Gastrocnemius medialis (tissue), 4 donors: ENCODE measurements around the gene SLC17A7. TPM values are rescaled to one million over a fixed set of nuclear protein-coding genes. Genes with fewer than 3 reads are reported as not detected.

Experiments used
- ATAC-seq, 2 donors: fragments of 150-250 bp; one replicate each; pipeline ENCODE4 v1.9.1; 2016
- DNase-seq, 2 donors: peaks; one replicate each; pipeline ENCODE4 v3.0.0-alpha.2; 2019
- H3K27ac ChIP-seq, 4 donors: fragments of 200-600 bp; sonication (generic); 1 replicate in 1 of 4; 2 replicates in 3 of 4; pipeline ENCODE4 v1.5.1; 2016 to 2018; ENCODE audit warnings: mild to moderate bottlenecking in 2 of 4, moderate library complexity in 1 of 4
- H3K27me3 ChIP-seq, 3 donors: fragments of 200-600 bp; sonication (generic) in 2 of 3; 1 replicate in 1 of 3; 2 replicates in 2 of 3; pipeline versions ENCODE4 v1.5.1 to v1.6.0; 2016 to 2019; ENCODE audit warnings: mild to moderate bottlenecking in 1 of 3, moderate library complexity in 1 of 3
- H3K36me3 ChIP-seq, 2 donors: fragments of 200-600 bp; sonication (generic) in 1 of 2; one replicate each; pipeline ENCODE4 v1.5.1; 2017 to 2018
- H3K4me1 ChIP-seq, 2 donors: fragments of 200-600 bp; sonication (generic) in 1 of 2; one replicate each; pipeline ENCODE4 v1.5.1; 2016 to 2017; ENCODE audit warnings: mild to moderate bottlenecking in 2 of 2
- H3K4me3 ChIP-seq, 4 donors: fragments of 200-600 bp; sonication (generic) in 3 of 4; 1 replicate in 1 of 4; 2 replicates in 3 of 4; pipeline ENCODE4 v1.5.1; 2016 to 2019; ENCODE audit warnings: mild to moderate bottlenecking in 2 of 4
- H3K9me3 ChIP-seq, 3 donors: fragments of 200-600 bp; sonication (generic) in 2 of 3; 1 replicate in 1 of 3; 2 replicates in 2 of 3; pipeline ENCODE4 v1.5.1; 2016 to 2019
- POLR2A ChIP-seq, 2 donors: fragments of 450-650 bp; IDR thresholded peaks; one replicate each; pipeline ENCODE4 v1.6.1; 2017; ENCODE audit warnings: antibody characterized with exemption in 2 of 2, mild to moderate bottlenecking in 2 of 2, moderate library complexity in 2 of 2
- in situ Hi-C, 4 donors: fragments of 200-750 bp; cut with MboI; loops; one replicate each; pipeline versions ENCODE4 v1.15.0 to v1.8.0; 2017; ENCODE audit warnings: low sequenced_read_pairs in 4 of 4
- intact Hi-C: fragments of 100-400 bp; cut with DNase I; formaldehyde crosslinking; loops from one replicate; pipeline ENCODE4 v1.15.1; 2023; ENCODE audit warnings: low total_unique reads
- total RNA-seq, 4 donors: library from RNA; depleted of rRNA; stranded (reverse); fragments of >200 nt; gene quantifications; one replicate each; pipeline versions ENCODE4 v1.1.0 to v1.2.3, GENCODE V29; 2016
- TF ChIP-seq, protein P1 (sequence below), 5 experiments: fragments of 450-650 bp in 3 of 5; fragments of 200-600 bp in 2 of 5; sonication (generic) in 2 of 5; IDR thresholded peaks in 4 of 5; conservative IDR thresholded peaks in 1 of 5; 1 replicate in 4 of 5; 2 replicates in 1 of 5; pipeline ENCODE4 v1.5.1; 2016 to 2019; ENCODE audit warnings: antibody characterized with exemption in 5 of 5, mild to moderate bottlenecking in 3 of 5, moderate library complexity in 3 of 5

Gene SLC17A7
- total RNA-seq, 4 donors from 2014 or later: 0.24 to 1.6 (median 0.33) TPM

- in situ Hi-C loops: no loop called here
- H3K4me1 ChIP-seq: peaks cover 0 to 8% of the 10 kb centered on the region in 2 donors
- no peak overlapping the region for H3K4me3 ChIP-seq
- no peaks in the 10 kb centered on the region for H3K9me3 ChIP-seq
- H3K36me3 ChIP-seq: no peaks in the 10 kb centered on the region
- DNase-seq: no peak
- H3K27me3 ChIP-seq: peaks cover 92 to 94% (median 93%) of the 10 kb centered on the region in 3 donors
- intact Hi-C loops: no loop called here
- ATAC-seq: no peak
- no peak for TF ChIP-seq POLR2A (IDR thresholded peaks at IDR 0.05)
- TF ChIP-seq, protein P1, sequence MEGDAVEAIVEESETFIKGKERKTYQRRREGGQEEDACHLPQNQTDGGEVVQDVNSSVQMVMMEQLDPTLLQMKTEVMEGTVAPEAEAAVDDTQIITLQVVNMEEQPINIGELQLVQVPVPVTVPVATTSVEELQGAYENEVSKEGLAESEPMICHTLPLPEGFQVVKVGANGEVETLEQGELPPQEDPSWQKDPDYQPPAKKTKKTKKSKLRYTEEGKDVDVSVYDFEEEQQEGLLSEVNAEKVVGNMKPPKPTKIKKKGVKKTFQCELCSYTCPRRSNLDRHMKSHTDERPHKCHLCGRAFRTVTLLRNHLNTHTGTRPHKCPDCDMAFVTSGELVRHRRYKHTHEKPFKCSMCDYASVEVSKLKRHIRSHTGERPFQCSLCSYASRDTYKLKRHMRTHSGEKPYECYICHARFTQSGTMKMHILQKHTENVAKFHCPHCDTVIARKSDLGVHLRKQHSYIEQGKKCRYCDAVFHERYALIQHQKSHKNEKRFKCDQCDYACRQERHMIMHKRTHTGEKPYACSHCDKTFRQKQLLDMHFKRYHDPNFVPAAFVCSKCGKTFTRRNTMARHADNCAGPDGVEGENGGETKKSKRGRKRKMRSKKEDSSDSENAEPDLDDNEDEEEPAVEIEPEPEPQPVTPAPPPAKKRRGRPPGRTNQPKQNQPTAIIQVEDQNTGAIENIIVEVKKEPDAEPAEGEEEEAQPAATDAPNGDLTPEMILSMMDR (IDR thresholded peaks at IDR 0.05 in 4 of 5, conservative IDR thresholded peaks at IDR 0.05 in 1 of 5): no peak
- H3K27ac ChIP-seq: no peak overlapping the region
These were observed 10.0 kb downstream of the SLC17A7 start for GRCh38 chr19:49431330-49431749.

DNA sequence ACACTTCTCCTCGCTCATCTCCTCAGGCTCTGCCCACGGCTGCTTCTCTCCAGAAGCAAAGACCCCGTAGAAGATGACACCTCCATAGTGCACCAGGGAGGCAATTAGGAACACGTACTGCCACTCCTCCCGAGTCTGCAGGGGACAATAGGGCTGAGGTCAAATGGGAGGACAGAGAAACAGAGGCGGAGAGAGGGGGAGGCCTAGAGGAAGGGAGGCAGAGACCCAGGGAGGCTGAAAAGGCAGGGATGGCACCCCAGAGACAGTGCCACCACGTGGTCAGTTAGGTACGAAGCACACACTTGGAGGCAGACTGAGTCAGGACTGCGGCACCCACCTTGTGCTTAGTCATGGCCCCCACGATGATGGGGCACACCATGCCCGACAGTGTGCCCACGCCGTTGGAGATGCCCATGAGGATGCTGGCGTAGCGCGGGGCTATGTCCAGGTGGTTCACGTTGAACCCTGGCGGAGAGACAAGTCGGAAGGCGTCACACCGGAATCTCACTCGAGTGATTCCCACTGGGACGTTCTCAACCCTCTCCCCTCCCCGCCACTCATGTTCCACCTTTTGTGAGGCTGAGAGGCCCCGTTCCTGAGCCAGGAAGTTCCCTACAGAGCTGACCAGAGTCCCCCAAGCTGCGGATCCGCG, 10.5 kb downstream of the SLC17A7 start:
- TF ChIP-seq POLR2A (IDR thresholded peaks at IDR 0.05): no peak
- TF ChIP-seq, protein P1 (IDR thresholded peaks at IDR 0.05 in 4 of 5, conservative IDR thresholded peaks at IDR 0.05 in 1 of 5): no peak

GRCh38 chr19:49430172-49430677, 11.1 kb downstream of the SLC17A7 start:
- peaks cover 93 to 94% (median 93%) of the 10 kb centered on the region in 3 donors for H3K27me3 ChIP-seq
- no peak for ATAC-seq

More for the DNA sequence above, 10.5 kb downstream of the SLC17A7 start:
- no peaks in the 10 kb centered on the region for H3K36me3 ChIP-seq
- DNase-seq: no peak
- in situ Hi-C loops (no loop called here), intact Hi-C loops (no loop called here)
- no peaks in the 10 kb centered on the region for H3K9me3 ChIP-seq
- no peak for ATAC-seq
- H3K27ac ChIP-seq: no peak overlapping the region
- H3K4me1 ChIP-seq: peaks cover 0 to 8% of the 10 kb centered on the region in 2 donors
- H3K27me3 ChIP-seq: peaks cover 92 to 94% (median 93%) of the 10 kb centered on the region in 3 donors
- H3K4me3 ChIP-seq: no peak overlapping the region

DNA sequence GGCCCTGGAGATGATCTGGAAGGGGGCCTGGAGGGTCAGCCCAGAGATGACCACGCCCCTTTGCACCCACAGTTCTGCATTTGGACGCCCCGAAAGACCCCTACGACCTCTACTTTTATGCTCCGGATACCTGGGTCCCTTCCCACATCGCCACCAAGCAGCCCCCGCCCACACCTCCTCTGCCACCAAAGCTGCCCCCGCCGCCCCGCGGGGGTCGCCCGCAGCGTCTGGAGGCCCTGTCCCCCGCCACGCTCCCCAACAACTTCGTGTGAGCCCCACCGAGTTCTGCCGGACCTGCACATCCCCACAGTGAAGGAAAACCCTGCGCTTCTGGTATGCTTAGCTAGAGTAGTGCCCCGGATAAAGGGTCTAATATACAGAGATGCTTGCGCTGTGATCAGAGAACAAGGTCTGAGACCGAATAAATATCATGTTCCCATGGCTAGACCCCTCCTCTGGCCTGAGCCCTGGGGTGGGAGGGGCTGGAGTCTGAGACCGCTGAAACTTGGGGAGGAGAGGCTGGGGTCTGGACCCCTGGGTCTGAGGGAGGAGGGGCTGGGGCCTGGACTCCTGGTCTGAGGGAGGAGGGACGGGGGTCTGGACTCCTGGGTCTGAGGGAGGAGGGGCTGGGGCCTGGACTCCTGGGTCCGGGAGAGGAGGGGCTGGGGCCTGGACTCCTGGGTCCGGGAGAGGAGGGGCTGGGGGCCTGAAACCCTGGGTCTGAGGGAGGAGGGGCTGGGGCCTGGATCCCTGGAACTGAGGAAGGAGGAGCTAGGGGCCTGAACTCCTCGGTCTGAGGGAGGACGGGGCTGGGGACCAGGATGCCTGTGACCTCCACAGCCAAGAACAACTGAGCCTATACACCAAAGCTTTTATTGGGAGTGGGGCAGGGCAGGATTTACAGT, 12.5 kb downstream of the SLC17A7 start:
- peaks cover 93 to 96% (median 94%) of the 10 kb centered on the region in 3 donors for H3K27me3 ChIP-seq
- H3K4me3 ChIP-seq: no peak overlapping the region
- TF ChIP-seq POLR2A (IDR thresholded peaks at IDR 0.05): no peak
- TF ChIP-seq, protein P1 (IDR thresholded peaks at IDR 0.05 in 4 of 5, conservative IDR thresholded peaks at IDR 0.05 in 1 of 5): no peak
- intact Hi-C loops (no loop called here), in situ Hi-C loops (no loop called here)
- H3K4me1 ChIP-seq: peaks cover 0 to 8% of the 10 kb centered on the region in 2 donors
- no peak overlapping the region for H3K27ac ChIP-seq
- no peaks in the 10 kb centered on the region for H3K9me3 ChIP-seq
- DNase-seq: no peak
- no peaks in the 10 kb centered on the region for H3K36me3 ChIP-seq
- ATAC-seq: no peak

More at GRCh38 chr19:49430172-49430677, 11.1 kb downstream of the SLC17A7 start:
- Histone ChIP-seq H3K9me3 (no peaks in the 10 kb centered on the region), H3K4me3 (no peak overlapping the region), H3K36me3 (no peaks in the 10 kb centered on the region), H3K27ac (no peak overlapping the region), H3K4me1 (peaks cover 0 to 8% of the 10 kb centered on the region in 2 donors)
- in situ Hi-C loops (no loop called here), intact Hi-C loops (no loop called here)
- TF ChIP-seq, protein P1 (IDR thresholded peaks at IDR 0.05 in 4 of 5, conservative IDR thresholded peaks at IDR 0.05 in 1 of 5): no peak
- TF ChIP-seq POLR2A (IDR thresholded peaks at IDR 0.05): no peak
- no peak for DNase-seq
